Measurements from ENCODE around the gene GTPBP8. TPM values are rescaled to one million over a fixed set of nuclear protein-coding genes. Genes with fewer than 3 reads are reported as not detected.

GTPBP8 gene
- total and polyA plus RNA-seq, 2 donors (not counting 3 experiments of a cell fraction or from before 2014, with no cell fraction given): 13.7 to 20.2 TPM

DNA sequence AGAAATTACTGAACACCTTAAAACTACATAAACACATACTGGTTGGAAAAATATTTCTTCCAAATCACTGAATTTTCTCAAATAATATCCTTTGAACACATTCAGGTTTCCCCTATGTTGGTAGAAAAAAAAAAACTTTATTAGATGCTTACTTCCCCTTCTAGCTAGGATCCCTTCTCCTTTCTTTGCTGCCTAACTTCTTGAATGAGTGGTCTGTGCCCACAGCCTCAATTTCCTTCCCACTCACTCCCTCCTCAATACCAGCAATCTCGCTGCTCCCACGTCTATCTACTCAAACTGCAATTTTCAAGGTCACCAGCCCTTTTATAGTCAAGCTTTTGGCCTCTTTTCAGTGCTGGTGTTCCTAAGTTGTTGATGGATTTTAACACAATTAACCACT lies 24.2 kb upstream of the GTPBP8 start:
- Histone ChIP-seq H2AFZ (ENCODE audit: low read depth, low read length) (no peak overlapping the region), H3K36me3 (ENCODE audit: control insufficient read depth in 2 of 2, extremely low read depth in 1 of 2, insufficient read depth in 2 of 2, low read length in 2 of 2) (no peaks in the 10 kb centered on the region), H3K27ac (ENCODE audit: insufficient read depth, low read depth, low read length) (no peak overlapping the region), H3K9ac (replicated peaks; ENCODE audit: extremely low read depth, insufficient read depth, low read length) (no peak overlapping the region), H3K27me3 (ENCODE audit: control insufficient read depth in 2 of 2, insufficient read depth in 2 of 2, low read length in 2 of 2) (peaks cover 11 to 14% of the 10 kb centered on the region in 2 experiments), H3K4me3 (replicated peaks in 1 of 3; ENCODE audit: insufficient read depth in 1 of 3, low read depth in 1 of 3, low read length in 3 of 3) (no peak overlapping the region), H3K79me2 (ENCODE audit: control insufficient read depth, insufficient read depth, low read length) (no peaks in the 10 kb centered on the region), H3K9me1 (replicated peaks; ENCODE audit: control insufficient read depth, extremely low read depth, insufficient read depth, low read length) (no peaks in the 10 kb centered on the region), H3K4me2 (ENCODE audit: insufficient read depth, low read length) (no peak overlapping the region), H3K9me3 (replicated peaks; ENCODE audit: control insufficient read depth, insufficient read depth, low read length) (no peaks in the 10 kb centered on the region), H3K4me1 (ENCODE audit: control insufficient read depth, extremely low read depth, insufficient read depth, low read length) (no peaks in the 10 kb centered on the region), H4K20me1 (replicated peaks; ENCODE audit: control insufficient read depth, extremely low read depth, insufficient read depth, low read length) (no peaks in the 10 kb centered on the region)
- no TSS peak for BruUV-seq (replicated peaks)
- CTCF ChIA-PET: interaction anchor here (1.0 to 4.4 kb wide), 3 partner anchors 13 to 232 kb away, joined by 3 to 31 read pairs (median 12); no protein-coding TSS in a partner anchor
- DNase-seq (ENCODE audit: low read depth, low spot score): no peak
- no peak for FAIRE-seq
- intact Hi-C loops (cut with micrococcal nuclease): no loop called here
- dilution Hi-C loops (cut with MboI; ENCODE audit: extremely low pct_ligation_motif_present, low sequenced_read_pairs): no loop called here
- TF ChIP-seq MYC (IDR thresholded peaks at IDR 0.05; ENCODE audit: low read depth, low read length): no peak
- TF ChIP-seq POLR2A (IDR thresholded peaks at IDR 0.05; ENCODE audit: low read depth, low read length): no peak
- TF ChIP-seq FOS (IDR thresholded peaks at IDR 0.05; ENCODE audit: borderline replicate concordance, insufficient read depth, low read length): no peak
- TF ChIP-seq, protein P1, sequence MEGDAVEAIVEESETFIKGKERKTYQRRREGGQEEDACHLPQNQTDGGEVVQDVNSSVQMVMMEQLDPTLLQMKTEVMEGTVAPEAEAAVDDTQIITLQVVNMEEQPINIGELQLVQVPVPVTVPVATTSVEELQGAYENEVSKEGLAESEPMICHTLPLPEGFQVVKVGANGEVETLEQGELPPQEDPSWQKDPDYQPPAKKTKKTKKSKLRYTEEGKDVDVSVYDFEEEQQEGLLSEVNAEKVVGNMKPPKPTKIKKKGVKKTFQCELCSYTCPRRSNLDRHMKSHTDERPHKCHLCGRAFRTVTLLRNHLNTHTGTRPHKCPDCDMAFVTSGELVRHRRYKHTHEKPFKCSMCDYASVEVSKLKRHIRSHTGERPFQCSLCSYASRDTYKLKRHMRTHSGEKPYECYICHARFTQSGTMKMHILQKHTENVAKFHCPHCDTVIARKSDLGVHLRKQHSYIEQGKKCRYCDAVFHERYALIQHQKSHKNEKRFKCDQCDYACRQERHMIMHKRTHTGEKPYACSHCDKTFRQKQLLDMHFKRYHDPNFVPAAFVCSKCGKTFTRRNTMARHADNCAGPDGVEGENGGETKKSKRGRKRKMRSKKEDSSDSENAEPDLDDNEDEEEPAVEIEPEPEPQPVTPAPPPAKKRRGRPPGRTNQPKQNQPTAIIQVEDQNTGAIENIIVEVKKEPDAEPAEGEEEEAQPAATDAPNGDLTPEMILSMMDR (IDR thresholded peaks at IDR 0.05; ENCODE audit: extremely low read depth in 1 of 2, insufficient read depth in 1 of 2, low read depth in 1 of 2, low read length in 2 of 2): no peak
- TF ChIP-seq POLR2AphosphoS5 (IDR thresholded peaks at IDR 0.05; ENCODE audit: insufficient read depth, low read depth, low read length): no peak
- TF ChIP-seq, protein P2, sequence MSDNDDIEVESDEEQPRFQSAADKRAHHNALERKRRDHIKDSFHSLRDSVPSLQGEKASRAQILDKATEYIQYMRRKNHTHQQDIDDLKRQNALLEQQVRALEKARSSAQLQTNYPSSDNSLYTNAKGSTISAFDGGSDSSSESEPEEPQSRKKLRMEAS (IDR thresholded peaks at IDR 0.05; ENCODE audit: insufficient read depth, insufficient read length): no peak
- no peak for TF ChIP-seq JUN (IDR thresholded peaks at IDR 0.05; ENCODE audit: borderline replicate concordance, insufficient read depth, insufficient read length, low read depth)
- no peak for TF ChIP-seq EZH2 (IDR thresholded peaks at IDR 0.05; ENCODE audit: borderline replicate concordance, low read depth, low read length, severe bottlenecking)
- TF ChIP-seq GATA2 (IDR thresholded peaks at IDR 0.05; ENCODE audit: insufficient read depth, insufficient read length, low read depth, low read length): no peak
- POLR2A ChIA-PET: no interaction called here

All from endothelial cell of umbilical vein (primary cell).